ENCODE data around the gene ITK. TPM values are rescaled to one million over a fixed set of nuclear protein-coding genes. Genes with fewer than 3 reads are reported as not detected.

ITK gene
- total and polyA plus RNA-seq, 2 of the 8 experiments (the other 6 are each of a cell fraction or from before 2014, with no cell fraction given), result 0.05 TPM; not detected in 1

DNA sequence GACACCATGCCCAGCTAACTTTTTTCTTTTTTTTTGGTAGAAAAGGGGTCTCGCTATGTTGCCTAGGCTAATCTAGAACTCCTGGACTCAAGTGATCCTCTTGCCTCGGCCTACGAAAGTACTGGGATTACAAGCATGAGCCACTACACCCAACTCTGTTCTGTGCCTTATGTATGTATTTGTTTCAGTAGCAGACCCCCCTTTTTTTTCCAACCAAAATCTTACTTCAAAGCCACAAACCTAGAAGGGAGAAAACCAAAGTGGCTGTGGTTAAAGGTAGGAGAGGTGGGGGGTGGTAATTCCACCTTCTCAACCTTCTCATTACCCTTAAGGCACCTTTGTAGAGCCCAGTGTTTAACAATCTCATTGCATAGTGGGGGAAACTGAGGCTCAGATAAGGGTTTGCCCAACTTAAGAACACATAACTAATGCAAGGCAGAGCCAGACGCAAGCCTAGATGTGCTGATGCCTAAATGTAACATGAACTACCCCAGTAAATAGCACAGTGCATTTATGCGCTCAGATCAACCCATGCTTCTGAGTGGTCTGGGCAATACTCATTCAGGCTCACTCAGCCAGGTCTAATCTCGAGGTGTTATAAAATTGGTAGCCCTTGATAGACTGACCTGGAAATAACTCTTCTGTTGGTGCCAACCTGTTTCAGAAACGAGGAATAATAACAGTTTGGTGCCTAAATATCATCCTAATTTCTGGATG is 33.0 kb downstream of the ITK start:
- POLR2A ChIA-PET (ENCODE audit: partially characterized antibody), result no interaction called here
- 90% methylated on average over 7 of the region's 7 CpGs; no CpG with 5 or more reads in 1 of the 2 experiments for WGBS, 2 experiments (ENCODE audit: extremely low coverage in 1 of 2, insufficient coverage in 1 of 2, insufficient read length in 1 of 2, insufficient replicate concordance in 2 of 2, low coverage in 1 of 2, low lambda C conversion rate in 2 of 2, missing lambda C conversion rate in 1 of 2)

More for the DNA sequence above, 33.0 kb downstream of the ITK start:
- no peaks in the 10 kb centered on the region for H3K27me3 ChIP-seq (replicated peaks in 1 of 4; ENCODE audit: control insufficient read depth in 3 of 4, extremely low read depth in 1 of 4, insufficient read depth in 3 of 4, low read length in 3 of 4)
- no peaks in the 10 kb centered on the region; the same call in 1 of the 2 replicates for H3K79me1 ChIP-seq (ENCODE audit: low read depth, low read length)
- H3K4ac ChIP-seq (replicated peaks; ENCODE audit: insufficient read length, low read depth, low read length), result no peak overlapping the region
- H2BK12ac ChIP-seq (ENCODE audit: low read depth, low read length), result no peak overlapping the region
- H2BK5ac ChIP-seq (ENCODE audit: low read depth, low read length), result no peak overlapping the region
- H4K91ac ChIP-seq (replicated peaks; ENCODE audit: insufficient read length, low read length), result no peak overlapping the region
- CTCF ChIA-PET (ENCODE audit: partially characterized antibody), result interaction anchor here (1.1 kb wide), 1 partner anchor 129 kb away, joined by 3 read pairs; no protein-coding TSS in a partner anchor
- H4K20me1 ChIP-seq (replicated peaks in 1 of 2; ENCODE audit: control insufficient read depth in 1 of 2, insufficient read depth in 2 of 2, low read length in 2 of 2), result no peaks in the 10 kb centered on the region
- no peak overlapping the region for H3K9ac ChIP-seq (replicated peaks in 1 of 4; ENCODE audit: extremely low read depth in 1 of 4, low read depth in 3 of 4, low read length in 3 of 4)
- no peaks in the 10 kb centered on the region; a peak in 1 of 4 replicates for H3K9me3 ChIP-seq (ENCODE audit: insufficient read depth in 2 of 2, low read depth in 1 of 2, low read length in 1 of 2)
- no peak overlapping the region for H3K23ac ChIP-seq (ENCODE audit: insufficient read length)
- no peak overlapping the region for H3K4me2 ChIP-seq (ENCODE audit: insufficient read depth in 1 of 2, low read depth in 2 of 2, low read length in 2 of 2)
- DNase-seq (ENCODE audit: low read depth in 1 of 2, low spot score in 2 of 2) (no peak), FAIRE-seq (no peak)
- H4K8ac ChIP-seq (ENCODE audit: extremely low read depth, insufficient read depth, low read length), result no peak overlapping the region
- H3K79me2 ChIP-seq (ENCODE audit: control insufficient read depth in 1 of 2, insufficient read depth in 2 of 2, low read length in 2 of 2), result no peaks in the 10 kb centered on the region
- no peak overlapping the region for H2AK5ac ChIP-seq (ENCODE audit: low read depth, low read length)
- H2BK15ac ChIP-seq (ENCODE audit: low read length), result no peak overlapping the region
- no peaks in the 10 kb centered on the region for H3K36me3 ChIP-seq (ENCODE audit: control insufficient read depth in 2 of 4, insufficient read depth in 4 of 4, low read length in 3 of 4)
- TF ChIP-seq, protein P1, sequence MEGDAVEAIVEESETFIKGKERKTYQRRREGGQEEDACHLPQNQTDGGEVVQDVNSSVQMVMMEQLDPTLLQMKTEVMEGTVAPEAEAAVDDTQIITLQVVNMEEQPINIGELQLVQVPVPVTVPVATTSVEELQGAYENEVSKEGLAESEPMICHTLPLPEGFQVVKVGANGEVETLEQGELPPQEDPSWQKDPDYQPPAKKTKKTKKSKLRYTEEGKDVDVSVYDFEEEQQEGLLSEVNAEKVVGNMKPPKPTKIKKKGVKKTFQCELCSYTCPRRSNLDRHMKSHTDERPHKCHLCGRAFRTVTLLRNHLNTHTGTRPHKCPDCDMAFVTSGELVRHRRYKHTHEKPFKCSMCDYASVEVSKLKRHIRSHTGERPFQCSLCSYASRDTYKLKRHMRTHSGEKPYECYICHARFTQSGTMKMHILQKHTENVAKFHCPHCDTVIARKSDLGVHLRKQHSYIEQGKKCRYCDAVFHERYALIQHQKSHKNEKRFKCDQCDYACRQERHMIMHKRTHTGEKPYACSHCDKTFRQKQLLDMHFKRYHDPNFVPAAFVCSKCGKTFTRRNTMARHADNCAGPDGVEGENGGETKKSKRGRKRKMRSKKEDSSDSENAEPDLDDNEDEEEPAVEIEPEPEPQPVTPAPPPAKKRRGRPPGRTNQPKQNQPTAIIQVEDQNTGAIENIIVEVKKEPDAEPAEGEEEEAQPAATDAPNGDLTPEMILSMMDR (IDR thresholded peaks at IDR 0.05; ENCODE audit: control extremely low read depth in 1 of 3, insufficient read depth in 1 of 3, low read depth in 1 of 3, low read length in 3 of 3), result no peak
- TF ChIP-seq ASH2L (IDR thresholded peaks at IDR 0.05; ENCODE audit: low read length), result no peak
- no peak overlapping the region for H3K18ac ChIP-seq (ENCODE audit: extremely low read depth, low read length)
- no peaks in the 10 kb centered on the region; the same call in 1 of the 2 replicates for H3K23me2 ChIP-seq (ENCODE audit: low read depth, low read length)
- H4K5ac ChIP-seq (ENCODE audit: insufficient read length, low read depth, low read length), result no peak overlapping the region
- H2BK20ac ChIP-seq (ENCODE audit: low read length), result no peak overlapping the region
- no peak overlapping the region for H2AFZ ChIP-seq (ENCODE audit: low read length)
- no peak overlapping the region for H3K56ac ChIP-seq (replicated peaks; ENCODE audit: insufficient read length, low read depth, low read length)
- no peak overlapping the region for H3K4me3 ChIP-seq (ENCODE audit: extremely low read depth in 1 of 4, insufficient read depth in 2 of 4, low read depth in 3 of 4, low read length in 4 of 4)
- H3K27ac ChIP-seq (ENCODE audit: low read depth, low read length), result no peak overlapping the region
- H2BK120ac ChIP-seq (replicated peaks; ENCODE audit: low read depth, low read length), result no peak overlapping the region
- no peak overlapping the region for H3K14ac ChIP-seq (ENCODE audit: insufficient read length)
- H3K4me1 ChIP-seq (replicated peaks in 1 of 4; ENCODE audit: control insufficient read depth in 3 of 4, insufficient read depth in 4 of 4, low read length in 3 of 4), result no peaks in the 10 kb centered on the region

All from H1 (cell line).